Activated naive CD8-positive, alpha-beta T cell treated with anti-CD3 and anti-CD28 coated beads, Interleukin-2, amount 10 ng/mL, durations not matched to agents 7 days and 5 days (primary cell): ENCODE data around the gene CLIC3. TPM values are rescaled to one million over a fixed set of nuclear protein-coding genes. Genes with fewer than 3 reads are reported as not detected.

Source experiments
- ATAC-seq: fragments of 150-1000 bp; cut with Tn5 transposase; one replicate; pipeline ENCODE4 v1.10.0; 2021; ENCODE audit warnings: low read depth, moderate library complexity
- POLR2A ChIA-PET: fragments of 350-600 bp; sonication (Branson Sonifier 250); formaldehyde crosslinking; loops from one replicate; lab custom pipeline; 2021; ENCODE audit warnings: antibody characterized with exemption; lab: Charles Lee
- DNase-seq: peaks from one replicate; pipeline ENCODE4 v3.0.0; 2021
- H3K27ac Mint-ChIP-seq: one replicate; pipeline ENCODE4 v1.8.0; 2022; ENCODE audit warnings: mild to moderate bottlenecking, mixed read lengths
- H3K27me3 Mint-ChIP-seq: one replicate; pipeline ENCODE4 v1.8.0; 2022; ENCODE audit warnings: mild to moderate bottlenecking, moderate library complexity, mixed read lengths
- H3K36me3 Mint-ChIP-seq: one replicate; pipeline ENCODE4 v1.8.0; 2021; ENCODE audit warnings: mild to moderate bottlenecking, mixed read lengths
- H3K4me1 Mint-ChIP-seq: one replicate; pipeline ENCODE4 v1.8.0; 2021; ENCODE audit warnings: mixed read lengths
- H3K4me3 Mint-ChIP-seq: one replicate; pipeline ENCODE4 v1.8.0; 2022; ENCODE audit warnings: mild to moderate bottlenecking, moderate library complexity, mixed read lengths
- H3K9me3 Mint-ChIP-seq: one replicate; pipeline ENCODE4 v1.8.0; 2021; ENCODE audit warnings: mixed read lengths
- total RNA-seq, 2 experiments: library from RNA; stranded (reverse); gene quantifications; one replicate each; pipeline ENCODE4 v1.2.3, GENCODE V29; 2021

CLIC3 gene
- total RNA-seq, 2 experiments from 2014 or later, result 13.3 to 14.7 TPM

- Mint-ChIP-seq H3K4me3 (no peak overlapping the region), H3K27me3 (peaks cover 3% of the 10 kb centered on the region), H3K27ac (no peak overlapping the region), H3K9me3 (no peaks in the 10 kb centered on the region), H3K4me1 (peaks cover 10% of the 10 kb centered on the region), H3K36me3 (no peaks in the 10 kb centered on the region)
- POLR2A ChIA-PET, result no interaction called here
- DNase-seq (no peak), ATAC-seq (no peak)
Measured at GRCh38 chr9:136968333-136969127, 27.8 kb downstream of the CLIC3 start.

- DNase-seq, result no peak
- POLR2A ChIA-PET, result interaction anchor here (0.6 to 2.3 kb wide), 5 partner anchors 13 to 159 kb away, joined by 3 to 8 read pairs (median 4); partner anchors contain the start of gene PAXX
- Mint-ChIP-seq H3K9me3 (no peaks in the 10 kb centered on the region), H3K27me3 (peaks cover 3% of the 10 kb centered on the region), H3K4me3 (peak overlapping the region; percentile 72), H3K4me1 (peaks cover 15% of the 10 kb centered on the region), H3K36me3 (no peaks in the 10 kb centered on the region), H3K27ac (peak overlapping the region; percentile 83)
- ATAC-seq, result peak; percentile 65
Measured at GRCh38 chr9:136965771-136966484, 30.4 kb downstream of the CLIC3 start.

GRCh38 chr9:136964833-136965422 lies 31.4 kb downstream of the CLIC3 start:
- POLR2A ChIA-PET, result interaction anchor here (0.7 to 2.3 kb wide), 3 partner anchors 14 to 80 kb away, joined by 3 to 8 read pairs (median 4); no protein-coding TSS in a partner anchor
- Mint-ChIP-seq H3K27ac (no peak overlapping the region), H3K36me3 (no peaks in the 10 kb centered on the region), H3K27me3 (peaks cover 3% of the 10 kb centered on the region), H3K4me3 (no peak overlapping the region), H3K9me3 (no peaks in the 10 kb centered on the region), H3K4me1 (peaks cover 19% of the 10 kb centered on the region)
- no peak for DNase-seq
- ATAC-seq, result no peak

DNA sequence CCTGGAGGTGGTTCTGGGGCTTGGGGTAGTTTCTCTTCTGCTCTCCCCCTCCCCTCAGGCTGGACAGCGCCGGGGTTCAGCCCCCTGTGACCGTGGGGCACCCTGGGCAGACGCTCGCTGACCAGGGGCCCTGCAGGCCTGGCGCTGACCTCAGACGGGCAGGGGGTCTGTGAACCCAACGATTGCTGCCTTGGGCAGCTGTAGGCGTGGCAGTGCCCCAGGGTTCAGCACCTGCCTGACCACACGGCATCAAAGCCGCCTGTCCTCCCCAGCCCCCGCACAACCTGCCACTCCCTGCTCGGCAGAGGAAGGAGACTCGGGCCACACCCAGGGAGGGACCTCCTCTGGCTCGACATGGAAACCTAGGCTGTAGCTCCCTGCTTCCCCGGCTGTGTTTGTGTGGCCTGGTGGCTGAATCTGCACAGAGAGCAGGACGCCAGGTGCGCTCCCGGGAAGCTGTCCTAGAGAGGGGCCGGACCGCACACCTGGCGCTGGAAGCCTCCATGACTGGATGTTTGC lies 32.1 kb downstream of the CLIC3 start:
- no peak overlapping the region for H3K27ac Mint-ChIP-seq
- no peaks in the 10 kb centered on the region for H3K36me3 Mint-ChIP-seq
- no peak for DNase-seq
- H3K9me3 Mint-ChIP-seq, result no peaks in the 10 kb centered on the region
- peaks cover 3% of the 10 kb centered on the region for H3K27me3 Mint-ChIP-seq
- ATAC-seq, result no peak
- H3K4me1 Mint-ChIP-seq, result peaks cover 19% of the 10 kb centered on the region
- POLR2A ChIA-PET, result interaction anchor here (1.4 to 2.3 kb wide), 2 partner anchors 14 kb away, joined by 3 to 8 read pairs; no protein-coding TSS in a partner anchor
- H3K4me3 Mint-ChIP-seq, result no peak overlapping the region

- ATAC-seq, result no peak
- peaks cover 3% of the 10 kb centered on the region for H3K27me3 Mint-ChIP-seq
Measured at GRCh38 chr9:136963751-136964150, 32.6 kb downstream of the CLIC3 start.

GRCh38 chr9:136963341-136963740 lies 33.0 kb downstream of the CLIC3 start:
- POLR2A ChIA-PET, result interaction anchor here (0.5 kb wide), 1 partner anchor 29 kb away, joined by 3 read pairs; no protein-coding TSS in a partner anchor
- H3K9me3 Mint-ChIP-seq, result no peaks in the 10 kb centered on the region
- H3K27me3 Mint-ChIP-seq, result peaks cover 3% of the 10 kb centered on the region
- no peak overlapping the region for H3K4me3 Mint-ChIP-seq
- DNase-seq (no peak), ATAC-seq (no peak)
- no peaks in the 10 kb centered on the region for H3K36me3 Mint-ChIP-seq
- H3K27ac Mint-ChIP-seq, result no peak overlapping the region
- H3K4me1 Mint-ChIP-seq, result peaks cover 19% of the 10 kb centered on the region

More at GRCh38 chr9:136963751-136964150, 32.6 kb downstream of the CLIC3 start:
- POLR2A ChIA-PET, result interaction anchor here (0.5 kb wide), 1 partner anchor 29 kb away, joined by 3 read pairs; no protein-coding TSS in a partner anchor
- peaks cover 19% of the 10 kb centered on the region for H3K4me1 Mint-ChIP-seq
- no peak overlapping the region for H3K27ac Mint-ChIP-seq
- no peaks in the 10 kb centered on the region for H3K36me3 Mint-ChIP-seq
- no peak overlapping the region for H3K4me3 Mint-ChIP-seq
- DNase-seq, result no peak
- H3K9me3 Mint-ChIP-seq, result no peaks in the 10 kb centered on the region

DNA sequence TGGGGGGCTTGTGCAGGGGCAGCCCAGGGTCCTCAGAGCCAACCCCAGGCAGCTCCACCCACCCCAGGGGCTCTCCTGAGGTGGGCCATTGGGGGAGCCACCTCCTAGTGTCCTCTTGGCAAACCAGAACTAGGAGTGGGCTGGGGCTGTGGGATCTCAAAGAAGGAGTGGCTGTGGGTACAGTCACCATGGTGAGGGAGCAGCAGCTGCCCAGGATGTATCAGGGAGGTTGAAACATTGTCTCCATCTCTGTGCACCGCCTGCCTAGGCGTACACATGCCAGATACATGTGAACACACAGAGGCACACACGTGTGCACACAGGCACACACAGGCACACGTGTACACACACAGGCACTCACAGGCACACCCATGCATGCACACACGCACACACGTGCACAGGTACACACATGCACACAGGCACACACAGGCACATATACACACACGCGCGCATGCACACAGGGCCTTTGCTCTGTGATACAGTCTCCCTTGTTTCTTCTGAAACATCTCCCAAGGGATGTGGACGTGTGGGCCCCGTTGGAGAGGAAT lies 33.6 kb downstream of the CLIC3 start:
- ATAC-seq (no peak), DNase-seq (no peak)
- H3K4me3 Mint-ChIP-seq, result no peak overlapping the region
- H3K9me3 Mint-ChIP-seq, result no peaks in the 10 kb centered on the region
- no peak overlapping the region for H3K27ac Mint-ChIP-seq
- POLR2A ChIA-PET, result interaction anchor here (0.5 to 2.0 kb wide), 2 partner anchors 30 to 31 kb away, joined by 3 to 4 read pairs; no protein-coding TSS in a partner anchor
- peaks cover 3% of the 10 kb centered on the region for H3K27me3 Mint-ChIP-seq
- no peaks in the 10 kb centered on the region for H3K36me3 Mint-ChIP-seq
- peaks cover 19% of the 10 kb centered on the region for H3K4me1 Mint-ChIP-seq

GRCh38 chr9:136962163-136962562 lies 34.2 kb downstream of the CLIC3 start:
- POLR2A ChIA-PET, result interaction anchor here (2.0 kb wide), 1 partner anchor 31 kb away, joined by 4 read pairs; no protein-coding TSS in a partner anchor
- ATAC-seq (no peak), DNase-seq (no peak)
- Mint-ChIP-seq H3K9me3 (peaks cover 2% of the 10 kb centered on the region), H3K27ac (no peak overlapping the region), H3K4me1 (peaks cover 19% of the 10 kb centered on the region), H3K36me3 (no peaks in the 10 kb centered on the region), H3K27me3 (peaks cover 2% of the 10 kb centered on the region), H3K4me3 (no peak overlapping the region)

DNA sequence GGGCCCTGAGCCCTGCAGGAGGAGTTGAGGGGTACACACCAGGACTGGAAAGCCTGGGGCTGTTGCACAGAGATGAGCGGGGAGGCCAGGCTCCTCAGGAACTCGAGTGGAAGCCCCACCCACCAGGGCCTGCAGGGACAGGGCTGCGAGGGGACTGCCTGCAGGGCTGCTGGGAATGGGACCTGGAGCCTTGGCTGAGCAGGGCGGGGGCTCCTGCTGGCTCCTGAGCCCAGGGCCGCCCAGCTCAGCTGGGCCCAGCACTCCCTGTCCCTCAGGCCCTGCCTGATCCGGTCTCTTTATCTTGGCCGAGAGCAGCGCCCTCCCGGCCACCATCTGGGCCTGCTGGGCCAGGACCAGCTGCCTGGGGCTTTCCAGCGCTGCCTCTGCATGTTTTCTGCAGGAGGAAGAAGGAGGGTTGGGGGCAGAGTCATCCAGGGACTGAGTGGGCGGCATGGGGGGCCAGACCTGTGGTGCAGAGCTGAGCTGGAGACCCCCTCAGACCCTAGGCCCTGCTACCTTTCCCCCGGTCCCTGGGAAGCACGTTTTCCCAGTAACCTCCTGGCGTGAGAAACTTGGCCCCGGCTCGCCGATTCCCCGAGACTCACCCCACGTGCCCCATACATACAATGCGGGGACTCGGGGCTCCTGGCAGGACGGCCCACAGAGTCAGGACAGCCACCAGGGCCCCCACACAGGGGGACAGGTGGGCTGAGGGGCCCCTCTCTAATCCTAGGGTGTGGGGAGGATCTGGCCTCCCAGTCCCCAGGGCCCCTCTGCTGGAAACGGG lies 34.9 kb downstream of the CLIC3 start:
- Mint-ChIP-seq H3K27me3 (peaks cover 2% of the 10 kb centered on the region), H3K4me1 (peaks cover 18% of the 10 kb centered on the region), H3K4me3 (no peak overlapping the region), H3K36me3 (peaks cover 3% of the 10 kb centered on the region), H3K27ac (no peak overlapping the region), H3K9me3 (peaks cover 6% of the 10 kb centered on the region)
- POLR2A ChIA-PET, result interaction anchor here (2.0 kb wide), 1 partner anchor 32 kb away, joined by 4 read pairs; no protein-coding TSS in a partner anchor
- no peak for ATAC-seq
- DNase-seq, result no peak

GRCh38 chr9:136960938-136961275 lies 35.5 kb downstream of the CLIC3 start:
- peaks cover 3% of the 10 kb centered on the region for H3K36me3 Mint-ChIP-seq
- H3K9me3 Mint-ChIP-seq, result peaks cover 7% of the 10 kb centered on the region
- H3K27ac Mint-ChIP-seq, result no peak overlapping the region
- POLR2A ChIA-PET, result interaction anchor here (2.0 kb wide), 1 partner anchor 33 kb away, joined by 4 read pairs; no protein-coding TSS in a partner anchor
- H3K4me3 Mint-ChIP-seq, result no peak overlapping the region
- no peak for DNase-seq
- H3K4me1 Mint-ChIP-seq, result peaks cover 12% of the 10 kb centered on the region
- ATAC-seq, result no peak
- H3K27me3 Mint-ChIP-seq, result peaks cover 2% of the 10 kb centered on the region

- Mint-ChIP-seq H3K36me3 (peaks cover 3% of the 10 kb centered on the region), H3K27ac (peak overlapping the region; percentile 83), H3K4me3 (peak overlapping the region; percentile 39), H3K27me3 (no peaks in the 10 kb centered on the region), H3K4me1 (peaks cover 9% of the 10 kb centered on the region), H3K9me3 (peaks cover 7% of the 10 kb centered on the region)
- POLR2A ChIA-PET, result interaction anchor here (1.7 kb wide), 1 partner anchor 10 kb away, joined by 5 read pairs; no protein-coding TSS in a partner anchor
- ATAC-seq (peak; percentile 57), DNase-seq (no peak)
Measured at GRCh38 chr9:136960212-136960937, 36.0 kb downstream of the CLIC3 start.
